GM12878 (cell line): ENCODE data around the gene ERC1. TPM values are rescaled to one million over a fixed set of nuclear protein-coding genes. Genes with fewer than 3 reads are reported as not detected.

ENCODE experiments used
- ATAC-seq: fragments of 200-7000 bp; cut with Tn5 transposase; 3 replicates; pipeline ENCODE4 v1.9.1; 2020; ENCODE audit warnings: mild to moderate bottlenecking, moderate library complexity
- BruUV-seq: library from RNA; stranded (reverse); fragments of 400-500 nt; replicated peaks from 2 replicates; lab custom pipeline; 2021; lab: Mats Ljungman, UMichigan
- CTCF ChIA-PET: fragments of 300-600 bp; sonication (Branson Sonifier 250); formaldehyde crosslinking; extraction: SDS; loops from one replicate; lab custom pipeline; 2021; ENCODE audit warnings: inconsistent platforms; lab: Yijun Ruan, JAX
- POLR2A ChIA-PET: fragments of 350-600 bp; formaldehyde crosslinking; extraction: SDS; loops from one replicate; lab custom pipeline; 2021; ENCODE audit warnings: inconsistent platforms; lab: Charles Lee
- RAD21 ChIA-PET: fragments of 300-600 bp; sonication (Branson Sonifier 250); formaldehyde crosslinking; loops from one replicate; lab custom pipeline; 2023; ENCODE audit warnings: antibody characterized with exemption; ENCODE audit not compliant: unreplicated experiment; lab: Charles Lee
- SMC1A ChIA-PET: fragments of 300-600 bp; sonication (Branson Sonifier 250); formaldehyde crosslinking; loops from one replicate; lab custom pipeline; 2023; ENCODE audit not compliant: unreplicated experiment, uncharacterized antibody; lab: Charles Lee
- DNase-seq: peaks from one replicate; pipeline ENCODE4 v3.0.0-alpha.2; 2011; ENCODE audit warnings: low read depth, low spot score
- FAIRE-seq: peaks from 3 replicates; lab custom pipeline; 2011; peaks lifted over from hg19 to GRCh38; lab: Jason Lieb, UNC
- H2AFZ ChIP-seq: 2 replicates; pipeline ENCODE4 v1.6.0; 2011; ENCODE audit warnings: low read depth, low read length, control low read depth; ENCODE audit not compliant: control insufficient read depth
- H3K27ac ChIP-seq: 2 replicates; pipeline ENCODE4 v1.5.1; 2011; ENCODE audit warnings: control low read depth; ENCODE audit not compliant: control insufficient read depth, insufficient read depth
- H3K27me3 ChIP-seq, 2 experiments: replicated peaks in 1 of 2; 2 replicates each; pipeline versions ENCODE4 v1.6.0 to v1.6.1; 2011; ENCODE audit warnings: low read length in 1 of 2; ENCODE audit not compliant: control insufficient read depth in 2 of 2, insufficient read depth in 2 of 2
- H3K36me3 ChIP-seq, 2 experiments: 2 replicates each; pipeline ENCODE4 v1.5.1; 2011; ENCODE audit warnings: low read length in 1 of 2; ENCODE audit not compliant: control insufficient read depth in 2 of 2, insufficient read depth in 2 of 2
- H3K4me1 ChIP-seq: 2 replicates; pipeline ENCODE4 v1.6.1; 2011; ENCODE audit warnings: mild to moderate bottlenecking, low read length, moderate library complexity, mixed read lengths; ENCODE audit not compliant: control insufficient read depth, insufficient read depth
- H3K4me2 ChIP-seq: 2 replicates; pipeline ENCODE4 v1.6.0; 2011; ENCODE audit warnings: control low read depth; ENCODE audit not compliant: control insufficient read depth, insufficient read depth
- H3K4me3 ChIP-seq: fragments of 200-600 bp; sonication (generic); 2 replicates; pipeline ENCODE4 v1.5.1; 2016
- H3K79me2 ChIP-seq: 2 replicates; pipeline ENCODE4 v1.6.0; 2011; ENCODE audit warnings: low read length; ENCODE audit not compliant: control insufficient read depth, insufficient read depth
- H3K9ac ChIP-seq: 2 replicates; pipeline ENCODE4 v1.8.0; 2011; ENCODE audit warnings: low read length, control low read depth, mixed read lengths; ENCODE audit not compliant: control insufficient read depth, insufficient read depth
- H3K9me3 ChIP-seq: replicated peaks from 3 replicates; pipeline ENCODE4 v1.5.1; 2011; ENCODE audit warnings: mild to moderate bottlenecking, low read length; ENCODE audit not compliant: control insufficient read depth, insufficient read depth
- H4K20me1 ChIP-seq: 2 replicates; pipeline ENCODE4 v1.6.0; 2011; ENCODE audit not compliant: control insufficient read depth, insufficient read depth
- CBFB ChIP-seq: IDR thresholded peaks from 2 replicates; pipeline ENCODE4 v1.6.1; 2016; ENCODE audit warnings: antibody characterized with exemption, low read depth
- ELK1 ChIP-seq: IDR thresholded peaks from 2 replicates; pipeline ENCODE4 v1.6.1; 2012; ENCODE audit warnings: low read depth, low read length, improper control_type of control experiment
- KDM1A ChIP-seq: fragments of 200-600 bp; sonication (generic); IDR thresholded peaks from 2 replicates; pipeline ENCODE4 v1.6.1; 2016; ENCODE audit warnings: borderline replicate concordance
- KLF5 ChIP-seq: fragments of 450-650 bp; IDR thresholded peaks from 2 replicates; pipeline ENCODE4 v1.6.1; 2014; ENCODE audit warnings: mild to moderate bottlenecking; ENCODE audit not compliant: partially characterized antibody
- PAX5 ChIP-seq: IDR thresholded peaks from 2 replicates; pipeline ENCODE4 v1.6.1; 2011; ENCODE audit warnings: low read depth, low read length, borderline replicate concordance
- PBX3 ChIP-seq: IDR thresholded peaks from 2 replicates; pipeline ENCODE4 v1.6.1; 2011; ENCODE audit warnings: mild to moderate bottlenecking, low read depth, low read length, moderate library complexity; ENCODE audit not compliant: insufficient replicate concordance
- POLR2A ChIP-seq: IDR thresholded peaks from 2 replicates; pipeline ENCODE4 v1.6.1; 2011; ENCODE audit warnings: low read depth, mild to moderate bottlenecking, low read length
- SIN3A ChIP-seq: IDR thresholded peaks from 2 replicates; pipeline ENCODE4 v1.6.1; 2012; ENCODE audit warnings: low read depth, low read length, improper control_type of control experiment
- TCF12 ChIP-seq: IDR thresholded peaks from 2 replicates; pipeline ENCODE4 v1.6.1; 2011; ENCODE audit warnings: low read depth, mild to moderate bottlenecking, low read length
- USF2 ChIP-seq: IDR thresholded peaks from 2 replicates; pipeline ENCODE4 v1.6.1; 2011; ENCODE audit warnings: low read depth, low read length, improper control_type of control experiment, borderline replicate concordance
- ZBTB40 ChIP-seq: fragments of 450-650 bp; IDR thresholded peaks from 2 replicates; pipeline ENCODE4 v1.6.1; 2016; ENCODE audit warnings: mild to moderate bottlenecking, moderate library complexity, borderline replicate concordance
- ZNF687 ChIP-seq: fragments of 450-650 bp; IDR thresholded peaks from 2 replicates; pipeline ENCODE4 v1.6.1; 2017; ENCODE audit warnings: mild to moderate bottlenecking, moderate library complexity
- WGBS: methylation state at CpG from one replicate; pipeline ENCODE4 v1.1.6; 2016; ENCODE audit warnings: low lambda C conversion rate; ENCODE audit not compliant: insufficient replicate concordance, insufficient coverage; ENCODE audit errors: missing lambda C conversion rate; 5-methylcytosine and 5-hydroxymethylcytosine counted together
- in situ Hi-C: fragments of 300-500 bp; cut with MboI; formaldehyde crosslinking; loops from 9 replicates; pipeline ENCODE4 v1.14.3; 2018; ENCODE audit warnings: mixed read lengths
- intact Hi-C: fragments of 100-400 bp; cut with micrococcal nuclease; formaldehyde crosslinking; loops from one replicate; pipeline ENCODE4 v1.14.2; 2022; ENCODE audit not compliant: unreplicated experiment
- polyA plus RNA-seq, 11 experiments: library from polyadenylated mRNA; depleted of rRNA in 4 of 11; unstranded in 6 of 11; stranded (reverse) in 5 of 11; fragments of >200 nt; fragmentation: Nextera tagmentation in 4 of 11; fragmentation: Illumina TruSeq in 1 of 11; extraction: Ambion mirVana in 4 of 11; extraction: Trizol in 1 of 11; gene quantifications; 1 replicate in 1 of 11; 2 replicates in 10 of 11; pipeline versions ENCODE4 v1.2.1 to v1.2.3, GENCODE V29; 2011 to 2016; ENCODE audit warnings: inconsistent platforms in 2 of 11, missing spikeins in 2 of 11, low read depth in 1 of 11
- total RNA-seq, 4 experiments: library from RNA; depleted of rRNA in 3 of 4; stranded (reverse); fragments of >200 nt in 3 of 4; fragmentation: Illumina TruSeq in 1 of 4; extraction: Trizol in 1 of 4; gene quantifications; 2 replicates each; pipeline versions ENCODE4 v1.2.1 to v1.2.3, GENCODE V29; 2013 to 2021

The ERC1 gene
- total and polyA plus RNA-seq, 10 of the 15 experiments (the other 5 are each of a cell fraction or from before 2014, with no cell fraction given) = 0.75 to 8.0 (median 5.0) TPM

GRCh38 chr12:1256285-1256684 lies 265.3 kb downstream of the ERC1 start (continued):
- TF ChIP-seq ELK1 (no peak), KLF5 (no peak), POLR2A (no peak), ZNF687 (no peak), CBFB (no peak), TCF12 (no peak), SIN3A (no peak)
- TF ChIP-seq, all 136 proteins: peak for 0

GRCh38 chr12:1256991-1257390 lies 266.0 kb downstream of the ERC1 start:
- ChIA-PET CTCF (interaction anchor here (1.5 kb wide), 1 partner anchor 327 kb away, joined by 6 read pairs; no protein-coding TSS in a partner anchor), POLR2A (no interaction called here)
- no peak overlapping the region for H3K4me2 ChIP-seq
- TF ChIP-seq PBX3 (no peak), USF2 (no peak), KDM1A (no peak), ZBTB40 (no peak), PAX5 (no peak)

More at GRCh38 chr12:1256991-1257390, 266.0 kb downstream of the ERC1 start:
- ATAC-seq (no peak), FAIRE-seq (no peak), DNase-seq (no peak)
- no peaks in the 10 kb centered on the region for H4K20me1 ChIP-seq
- H2AFZ ChIP-seq = no peak overlapping the region
- H3K27ac ChIP-seq = no peak overlapping the region
- intact Hi-C loops = no loop called here
- RAD21 ChIA-PET = interaction anchor here (2.3 kb wide), 1 partner anchor 139 kb away, joined by 9 read pairs; no protein-coding TSS in a partner anchor
- no peaks in the 10 kb centered on the region for H3K27me3 ChIP-seq
- in situ Hi-C loops = no loop called here
- no TSS peak for BruUV-seq
- H3K36me3 ChIP-seq = no peaks in the 10 kb centered on the region
- no peaks in the 10 kb centered on the region for H3K9me3 ChIP-seq
- no peaks in the 10 kb centered on the region for H3K4me1 ChIP-seq
- H3K4me3 ChIP-seq = no peak overlapping the region
- SMC1A ChIA-PET = interaction anchor here (0.7 to 2.7 kb wide), 8 partner anchors 10 to 332 kb away, joined by 3 to 9 read pairs (median 4); no protein-coding TSS in a partner anchor
- WGBS = 59% methylated on average over 7 of the region's 7 CpGs
- no peak overlapping the region for H3K9ac ChIP-seq
- H3K79me2 ChIP-seq = no peaks in the 10 kb centered on the region
